H9 (cell line): ENCODE results near the gene RTP3. TPM values are rescaled to one million over a fixed set of nuclear protein-coding genes. Genes with fewer than 3 reads are reported as not detected.

ENCODE experiments used
- DNase-seq: peaks from one replicate; pipeline ENCODE4 v3.0.0-alpha.2; 2017
- H2AFZ ChIP-seq: one replicate; pipeline ENCODE4 v1.6.1; 2013; ENCODE audit warnings: mild to moderate bottlenecking, low read length, control low read depth, moderate library complexity
- H2AK5ac ChIP-seq: 2 replicates; pipeline ENCODE4 v1.6.1; 2013; ENCODE audit warnings: low read length, control low read depth, mixed read lengths; ENCODE audit not compliant: insufficient read length
- H2BK120ac ChIP-seq: one replicate; pipeline ENCODE4 v1.6.1; 2013; ENCODE audit warnings: low read depth, mild to moderate bottlenecking, low read length, control low read depth, inconsistent platforms; ENCODE audit not compliant: poor library complexity, severe bottlenecking
- H2BK12ac ChIP-seq: 2 replicates; pipeline ENCODE4 v1.6.1; 2013; ENCODE audit warnings: low read length, control low read depth, mixed read lengths, low read depth; ENCODE audit not compliant: insufficient read length
- H2BK15ac ChIP-seq: 2 replicates; pipeline ENCODE4 v1.6.1; 2013; ENCODE audit warnings: low read depth, low read length, control low read depth
- H2BK20ac ChIP-seq: one replicate; pipeline ENCODE4 v1.6.1; 2013; ENCODE audit warnings: low read depth, mild to moderate bottlenecking, low read length, control low read depth, inconsistent platforms; ENCODE audit not compliant: poor library complexity, severe bottlenecking
- H2BK5ac ChIP-seq: 2 replicates; pipeline ENCODE4 v1.6.1; 2013; ENCODE audit warnings: low read length, control low read depth, mixed read lengths; ENCODE audit not compliant: insufficient read length
- H3K14ac ChIP-seq: 2 replicates; pipeline ENCODE4 v1.6.1; 2013; ENCODE audit warnings: low read length, control low read depth; ENCODE audit not compliant: insufficient read depth
- H3K18ac ChIP-seq: 2 replicates; pipeline ENCODE4 v1.6.1; 2013; ENCODE audit warnings: low read depth, mild to moderate bottlenecking, mixed read lengths, low read length, control low read depth; ENCODE audit not compliant: insufficient read length
- H3K23ac ChIP-seq: 2 replicates; pipeline ENCODE4 v1.6.1; 2013; ENCODE audit warnings: low read length, control low read depth, mixed read lengths, low read depth; ENCODE audit not compliant: insufficient read length
- H3K23me2 ChIP-seq: 2 replicates; pipeline ENCODE4 v1.6.1; 2013; ENCODE audit warnings: low read depth, mild to moderate bottlenecking, mixed read lengths, low read length, control low read depth; ENCODE audit not compliant: insufficient read length, poor library complexity, severe bottlenecking
- H3K27ac ChIP-seq: 2 replicates; pipeline ENCODE4 v1.5.1; 2013; ENCODE audit warnings: low read length, control low read depth, mixed read lengths, low read depth; ENCODE audit not compliant: insufficient read length
- H3K27me3 ChIP-seq: 2 replicates; pipeline ENCODE4 v1.6.1; 2013; ENCODE audit warnings: low read length, control low read depth, inconsistent platforms; ENCODE audit not compliant: insufficient read depth
- H3K4ac ChIP-seq: 2 replicates; pipeline ENCODE4 v1.6.1; 2013; ENCODE audit warnings: low read depth, mild to moderate bottlenecking, control low read depth, inconsistent platforms, low read length, moderate library complexity
- H3K4me1 ChIP-seq: 2 replicates; pipeline ENCODE4 v1.6.1; 2013; ENCODE audit warnings: low read length, control low read depth, inconsistent platforms; ENCODE audit not compliant: insufficient read depth
- H3K4me2 ChIP-seq: 2 replicates; pipeline ENCODE4 v1.6.1; 2013; ENCODE audit warnings: low read length, control low read depth, mixed read lengths; ENCODE audit not compliant: insufficient read length, insufficient read depth
- H3K56ac ChIP-seq: 2 replicates; pipeline ENCODE4 v1.6.1; 2013; ENCODE audit warnings: low read depth, mild to moderate bottlenecking, mixed read lengths, low read length, control low read depth; ENCODE audit not compliant: insufficient read length
- H3K79me1 ChIP-seq: 2 replicates; pipeline ENCODE4 v1.6.1; 2013; ENCODE audit warnings: low read depth, mild to moderate bottlenecking, moderate library complexity, low read length, control low read depth, inconsistent platforms; ENCODE audit not compliant: insufficient read depth, poor library complexity, severe bottlenecking
- H3K79me2 ChIP-seq: 2 replicates; pipeline ENCODE4 v1.6.1; 2013; ENCODE audit warnings: low read length, control low read depth, inconsistent platforms; ENCODE audit not compliant: insufficient read depth
- H3K9ac ChIP-seq: 2 replicates; pipeline ENCODE4 v1.6.1; 2013; ENCODE audit warnings: low read length, control low read depth, mixed read lengths; ENCODE audit not compliant: insufficient read length; ENCODE audit errors: extremely low read depth
- H3K9me3 ChIP-seq: one replicate; pipeline ENCODE4 v1.6.1; 2013; ENCODE audit warnings: low read depth, low read length, inconsistent platforms; ENCODE audit not compliant: control insufficient read depth
- H3T11ph ChIP-seq: one replicate; pipeline ENCODE4 v1.6.1; 2013; ENCODE audit warnings: mild to moderate bottlenecking, low read length, control low read depth, inconsistent platforms
- H4K20me1 ChIP-seq: one replicate; pipeline ENCODE4 v1.6.1; 2013; ENCODE audit not compliant: control insufficient read depth, insufficient read length, insufficient read depth
- H4K5ac ChIP-seq: 2 replicates; pipeline ENCODE4 v1.6.1; 2013; ENCODE audit warnings: low read depth, mild to moderate bottlenecking, mixed read lengths, low read length, control low read depth; ENCODE audit not compliant: insufficient read length
- H4K8ac ChIP-seq: replicated peaks from 2 replicates; pipeline ENCODE4 v1.6.1; 2013; ENCODE audit warnings: low read length, control low read depth, mixed read lengths, low read depth; ENCODE audit not compliant: insufficient read length
- H4K91ac ChIP-seq: 2 replicates; pipeline ENCODE4 v1.6.1; 2013; ENCODE audit warnings: low read depth, mild to moderate bottlenecking, moderate library complexity, mixed read lengths, low read length, control low read depth; ENCODE audit not compliant: insufficient read length
- H3K27ac Mint-ChIP-seq, 3 experiments: 2 replicates in 2 of 3; 3 replicates in 1 of 3; pipeline ENCODE4 v1.8.0; 2020 to 2021; ENCODE audit warnings: mixed read lengths in 3 of 3, mild to moderate bottlenecking in 1 of 3, moderate library complexity in 1 of 3
- H3K27me3 Mint-ChIP-seq: 2 replicates; pipeline ENCODE4 v1.8.0; 2021; ENCODE audit warnings: low read depth, mild to moderate bottlenecking, moderate library complexity, mixed read lengths
- H3K36me3 Mint-ChIP-seq, 3 experiments: 2 replicates in 2 of 3; 3 replicates in 1 of 3; pipeline ENCODE4 v1.8.0; 2020 to 2021; ENCODE audit warnings: low read depth in 3 of 3, mixed read lengths in 3 of 3; ENCODE audit not compliant: insufficient read depth in 1 of 3
- H3K4me1 Mint-ChIP-seq, 2 experiments: 2 replicates each; pipeline ENCODE4 v1.8.0; 2020; ENCODE audit warnings: mixed read lengths in 2 of 2
- H3K4me3 Mint-ChIP-seq, 2 experiments: 2 replicates in 1 of 2; 3 replicates in 1 of 2; pipeline ENCODE4 v1.8.0; 2020 to 2021; ENCODE audit warnings: mild to moderate bottlenecking in 2 of 2, mixed read lengths in 2 of 2, moderate library complexity in 1 of 2
- H3K9me3 Mint-ChIP-seq, 2 experiments: 2 replicates in 1 of 2; 3 replicates in 1 of 2; pipeline ENCODE4 v1.8.0; 2020; ENCODE audit warnings: mild to moderate bottlenecking in 2 of 2, mixed read lengths in 2 of 2, moderate library complexity in 1 of 2
- CTCF ChIP-seq: fragments of 200-600 bp; sonication (generic); conservative IDR thresholded peaks from 3 replicates; pipeline ENCODE4 v1.8.0; 2021; ENCODE audit warnings: antibody characterized with exemption, mild to moderate bottlenecking
- WGBS: extraction: QIAGEN DNeasy Blood & Tissue Kit; methylation state at CpG from one replicate; pipeline ENCODE4 v1.1.7; 2013; ENCODE audit warnings: missing lambda C conversion rate, low lambda C conversion rate, mixed read lengths; ENCODE audit not compliant: insufficient read length; ENCODE audit errors: extremely low coverage; 5-methylcytosine and 5-hydroxymethylcytosine counted together
- total RNA-seq: library from RNA; stranded (reverse); gene quantifications from 2 replicates; pipeline ENCODE4 v1.2.1, GENCODE V29; 2021

The RTP3 gene
- total RNA-seq, 1 experiment from 2014 or later, result not detected

GRCh38 chr3:46477756-46478155, 20.0 kb upstream of the RTP3 start:
- Histone ChIP-seq H3K27ac (no peak overlapping the region), H2BK15ac (no peak overlapping the region), H4K91ac (no peak overlapping the region), H2BK12ac (no peak overlapping the region), H3K4ac (no peak overlapping the region), H3K4me1 (no peaks in the 10 kb centered on the region), H2BK20ac (no peak overlapping the region), H3K9ac (no peak overlapping the region), H4K5ac (no peak overlapping the region), H3T11ph (no peak overlapping the region), H4K8ac (no peak overlapping the region), H3K23me2 (no peaks in the 10 kb centered on the region), H3K4me2 (no peak overlapping the region), H3K14ac (no peak overlapping the region), H2AK5ac (no peak overlapping the region), H3K18ac (no peak overlapping the region), H3K9me3 (no peaks in the 10 kb centered on the region), H3K23ac (no peak overlapping the region), H3K56ac (no peak overlapping the region), H2AFZ (no peak overlapping the region), H2BK120ac (no peak overlapping the region), H3K79me1 (no peaks in the 10 kb centered on the region), H2BK5ac (no peak overlapping the region), H3K79me2 (no peaks in the 10 kb centered on the region), H4K20me1 (no peaks in the 10 kb centered on the region), H3K27me3 (no peaks in the 10 kb centered on the region)
- Mint-ChIP-seq H3K4me1 (no peaks in the 10 kb centered on the region), H3K9me3 (peaks cover 10 to 12% of the 10 kb centered on the region in 2 experiments), H3K27ac (no peak overlapping the region), H3K36me3 (peaks cover 4 to 14% (median 6%) of the 10 kb centered on the region in 3 experiments; a peak in 6 of 7 replicates), H3K4me3 (no peak overlapping the region), H3K27me3 (peaks cover 15% of the 10 kb centered on the region)
- no peak for DNase-seq
- WGBS, result no CpG with 5 or more reads among the region's 6 CpGs
- TF ChIP-seq CTCF, result no peak
